NCI-H82 treated with DMSO at 0.1 percent for 48 hours (cell line): Measurements from ENCODE around the gene ATP9B.

Experiments used
- DNase-seq: peaks from one replicate; lab custom pipeline; 2025; ENCODE audit not compliant: unreplicated experiment; lab: John Stamatoyannopoulos, UW

The ATP9B gene

DNA sequence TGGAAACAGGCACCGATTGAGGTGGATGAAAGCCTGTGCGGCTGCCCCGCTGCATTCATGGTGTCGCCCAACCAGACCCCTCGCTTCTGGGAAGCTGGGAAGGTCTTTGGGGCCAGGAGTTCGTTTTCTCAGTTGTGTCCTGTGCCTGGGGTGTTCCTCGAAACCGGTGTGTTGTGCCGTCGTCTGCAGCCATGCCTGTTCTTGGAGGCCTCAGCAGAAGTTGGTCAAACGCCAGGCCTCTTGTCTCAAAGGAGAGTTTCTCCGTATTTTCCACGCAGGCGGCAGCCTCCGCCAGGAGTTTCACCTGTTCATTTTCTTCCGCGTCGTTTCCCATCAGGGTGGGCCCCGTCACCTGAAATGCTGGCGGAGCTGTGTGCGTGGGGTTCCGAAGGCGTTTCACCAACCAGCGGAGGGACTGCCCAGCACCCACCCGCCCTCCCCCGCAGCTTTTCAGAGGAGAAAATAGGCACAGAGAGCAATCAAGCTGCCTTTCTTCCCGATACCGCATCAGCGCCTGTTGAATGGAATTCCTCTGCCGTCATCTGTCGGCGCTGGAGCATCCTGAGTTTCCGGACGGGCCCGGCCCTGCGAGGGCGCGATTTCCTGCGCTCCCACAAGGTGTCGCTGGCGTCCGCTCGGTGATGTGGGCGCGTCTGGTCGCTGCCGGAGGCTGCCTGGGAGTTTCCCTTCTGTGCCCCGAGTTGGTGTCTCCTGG lies 309.5 kb downstream of the ATP9B start:
- DNase-seq = peak; percentile 10

DNA sequence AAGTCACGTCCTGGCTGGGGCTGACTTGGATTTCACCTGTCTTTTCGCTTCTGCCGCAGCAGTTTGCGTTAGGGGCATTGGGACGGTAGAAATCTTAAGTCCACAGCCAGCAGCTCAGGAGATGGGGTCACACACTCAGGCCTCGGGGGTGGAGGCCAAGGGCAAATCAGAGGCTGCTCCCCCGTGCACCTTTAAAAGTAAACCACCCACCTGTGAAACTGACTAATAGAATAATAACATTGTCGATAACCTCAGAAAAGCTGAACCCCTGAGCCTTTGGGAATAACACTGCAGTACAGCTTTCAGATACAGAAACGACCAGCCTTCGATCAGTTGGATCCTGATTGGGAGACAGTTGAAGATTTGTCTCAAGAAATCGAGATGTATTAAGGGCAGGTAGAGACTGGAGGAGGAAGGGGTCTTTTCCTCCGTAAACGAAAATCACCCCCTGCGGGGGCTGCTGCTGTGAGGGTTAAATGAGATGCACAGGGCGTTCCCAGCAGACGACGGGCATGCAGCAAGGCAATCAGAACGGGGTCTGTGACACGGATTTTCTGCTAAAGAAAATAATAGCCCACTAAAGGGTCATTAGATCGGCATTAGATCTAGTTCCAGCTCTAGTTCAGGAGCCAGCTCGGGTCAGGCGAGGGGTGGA lies 310.2 kb downstream of the ATP9B start:
- DNase-seq = no peak

DNA sequence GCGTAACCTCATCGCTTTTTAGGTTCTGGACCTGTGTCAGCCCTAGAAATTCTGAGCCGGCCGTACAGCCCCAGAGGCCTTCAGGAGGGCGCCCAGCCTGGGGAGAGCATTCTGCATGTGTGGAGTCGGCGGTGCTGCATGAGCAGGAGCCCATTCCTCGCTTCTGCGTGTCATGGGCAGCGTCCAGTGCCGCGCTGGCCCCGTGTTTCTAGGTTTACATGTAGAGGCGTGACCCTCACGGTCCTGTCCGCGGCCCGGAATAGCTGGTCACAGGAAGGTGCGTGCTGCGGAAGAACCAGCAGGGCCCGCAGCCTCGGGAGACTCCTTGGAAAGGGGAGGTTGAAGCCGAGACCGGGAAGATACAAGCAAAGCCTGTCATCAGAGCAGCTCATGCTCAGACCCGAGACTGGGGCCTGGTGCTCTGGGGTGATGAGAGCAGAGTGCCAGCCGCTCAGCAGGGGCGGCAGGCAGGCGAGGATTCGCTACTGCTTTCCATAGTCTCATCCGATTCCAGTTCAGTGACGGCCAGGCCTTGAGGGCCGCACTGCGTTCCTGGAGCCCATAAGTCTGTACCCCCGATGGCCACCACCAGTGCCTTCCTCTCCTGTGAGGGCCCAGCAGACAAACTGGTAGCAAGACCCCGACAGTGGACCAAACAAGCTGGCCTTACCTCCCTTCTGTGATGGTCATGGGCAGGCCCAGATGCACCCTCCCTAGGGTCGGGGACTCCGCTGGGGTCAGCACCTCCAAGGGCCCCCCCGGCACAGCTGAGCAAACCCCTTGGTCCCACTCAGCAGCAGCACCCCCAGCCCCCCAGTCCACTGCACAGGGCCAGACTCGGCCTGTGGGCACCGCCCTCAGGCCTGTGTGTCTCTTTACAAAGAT lies 311.0 kb downstream of the ATP9B start:
- no peak for DNase-seq

- no peak for DNase-seq
Observed at GRCh38 chr18:79380816-79381806, 311.9 kb downstream of the ATP9B start.

GRCh38 chr18:79381811-79382311 lies 312.7 kb downstream of the ATP9B start:
- DNase-seq = no peak

DNA sequence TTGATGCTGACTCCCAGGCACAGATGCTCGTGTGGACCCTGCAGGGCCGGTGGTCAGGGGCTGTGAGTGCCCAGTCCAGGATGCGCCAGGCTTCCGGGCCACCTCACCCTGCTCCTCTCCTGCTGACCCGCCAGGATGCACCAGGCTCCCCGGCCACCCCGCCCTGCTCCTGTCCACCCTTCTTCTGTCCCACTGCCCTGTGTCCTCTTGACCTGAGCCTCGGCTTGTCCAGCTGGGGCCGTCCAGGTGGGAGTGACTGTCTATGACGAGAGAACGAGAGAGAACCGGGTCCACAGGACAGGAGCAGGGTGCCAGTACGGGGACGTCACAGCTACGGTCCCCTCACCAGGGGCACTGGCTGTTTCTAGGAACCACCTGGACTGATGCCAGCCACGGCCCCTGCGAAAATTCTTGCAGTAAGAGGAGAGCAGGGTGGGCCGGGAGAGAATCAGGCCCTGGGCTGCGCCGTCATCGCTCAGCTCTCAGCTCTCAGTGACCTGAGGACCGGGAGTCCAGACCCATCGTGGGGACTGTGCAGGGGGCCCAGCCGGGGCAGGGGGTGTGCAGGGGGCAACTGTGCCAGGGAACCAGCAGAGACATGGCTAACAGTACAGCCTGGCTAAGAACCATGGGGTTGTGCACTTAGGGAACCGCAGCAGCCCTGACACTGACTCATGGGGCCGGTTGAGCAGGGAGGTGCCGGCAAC lies 313.6 kb downstream of the ATP9B start:
- DNase-seq = no peak

DNA sequence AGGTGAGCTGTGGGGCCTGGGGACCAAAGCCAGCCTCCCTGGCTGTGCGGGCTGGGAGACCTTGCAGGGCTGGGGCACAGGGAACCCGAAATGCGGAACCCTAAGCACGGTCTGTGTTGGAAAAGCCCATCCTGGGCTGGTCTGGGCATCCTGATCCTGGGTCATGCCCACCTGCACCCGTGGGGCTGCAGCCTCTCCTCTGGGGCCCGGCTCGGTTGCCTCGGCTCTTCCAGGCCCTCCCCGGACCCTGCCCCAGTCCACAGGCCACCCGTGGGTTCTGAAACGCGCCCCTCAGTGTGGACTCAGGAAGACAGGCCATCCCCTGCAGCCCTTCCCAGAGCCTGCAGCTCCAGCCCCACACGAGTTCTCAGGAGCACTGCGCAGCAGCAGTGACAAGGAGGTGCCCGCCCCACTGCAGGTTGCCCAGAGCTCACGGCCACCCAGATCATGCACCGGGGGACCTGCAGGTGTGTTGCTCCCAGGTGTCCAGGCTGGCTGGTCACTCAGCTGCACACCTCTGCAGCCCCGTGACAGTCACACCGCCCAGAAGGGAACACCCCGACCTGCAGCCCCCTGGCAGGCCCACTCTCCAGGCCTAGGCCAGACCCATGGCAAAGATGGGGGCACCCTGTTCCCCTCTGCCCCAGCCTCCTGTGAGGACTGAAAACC lies 314.3 kb downstream of the ATP9B start:
- no peak for DNase-seq

GRCh38 chr18:79384151-79384807 lies 315.1 kb downstream of the ATP9B start:
- no peak for DNase-seq

DNA sequence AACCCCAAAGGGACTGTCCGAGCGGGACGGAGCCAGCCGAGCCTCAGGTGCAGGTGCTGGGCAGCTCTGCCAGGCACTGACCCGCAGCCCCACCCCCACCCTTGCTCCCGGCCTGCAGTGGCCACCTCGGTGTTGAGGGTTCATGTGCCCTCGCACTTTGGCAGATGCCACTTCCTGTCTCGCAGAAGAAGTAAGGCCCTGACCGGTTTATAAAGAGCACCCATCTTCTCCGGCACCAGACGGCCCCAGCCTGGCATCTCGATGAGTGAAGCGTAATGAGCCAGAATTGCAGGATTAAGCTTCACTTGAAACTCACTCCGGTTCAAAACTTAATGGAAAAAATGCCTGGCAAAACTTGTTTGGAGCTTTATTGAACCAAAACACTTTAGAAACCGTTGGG lies 315.6 kb downstream of the ATP9B start:
- no peak for DNase-seq

DNA sequence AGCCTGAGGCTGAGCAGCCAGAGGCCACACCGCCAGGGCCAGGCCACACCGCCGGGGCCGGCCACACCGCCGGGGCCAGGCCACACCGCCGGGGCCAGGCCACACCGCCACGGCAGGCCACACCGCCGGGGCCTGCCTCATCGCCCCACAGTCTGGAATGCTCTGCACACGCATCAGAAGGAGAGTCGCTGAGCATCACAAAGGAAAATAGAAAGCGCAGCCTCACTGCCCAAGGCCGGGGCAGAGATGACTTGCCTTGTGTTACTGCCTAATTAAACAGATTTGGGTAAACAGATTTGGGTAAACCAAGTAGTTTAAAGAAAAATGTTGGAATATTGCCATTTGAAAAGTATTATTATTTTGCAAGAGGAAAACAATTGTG lies 316.1 kb downstream of the ATP9B start:
- no peak for DNase-seq

- DNase-seq = no peak
Observed at GRCh38 chr18:79385708-79386341, 316.6 kb downstream of the ATP9B start.

GRCh38 chr18:79386547-79386946 lies 317.4 kb downstream of the ATP9B start:
- no peak for DNase-seq

- DNase-seq = no peak
Observed at GRCh38 chr18:79387214-79387613, 318.0 kb downstream of the ATP9B start.

DNA sequence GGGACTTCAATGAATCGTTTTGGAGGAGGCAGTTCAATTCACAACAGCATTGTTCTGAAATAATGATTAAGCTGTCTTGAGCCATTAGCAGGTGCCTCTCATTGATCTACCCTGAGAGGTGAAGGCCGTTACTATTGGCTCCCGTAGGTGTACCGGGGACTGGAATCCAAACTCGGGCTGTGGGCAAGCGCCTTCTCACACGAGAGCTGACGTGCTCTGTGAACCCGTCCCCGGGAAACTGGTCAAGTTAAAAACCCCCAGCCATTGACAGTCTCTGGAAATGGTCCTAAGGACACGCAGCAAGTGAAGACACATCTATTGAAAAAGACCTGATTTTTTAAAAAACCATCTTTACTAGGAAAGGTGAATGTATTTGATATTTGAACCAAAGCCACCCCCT lies 318.4 kb downstream of the ATP9B start:
- DNase-seq = no peak

- DNase-seq = no peak
Observed at GRCh38 chr18:79388043-79388442, 318.8 kb downstream of the ATP9B start.

DNA sequence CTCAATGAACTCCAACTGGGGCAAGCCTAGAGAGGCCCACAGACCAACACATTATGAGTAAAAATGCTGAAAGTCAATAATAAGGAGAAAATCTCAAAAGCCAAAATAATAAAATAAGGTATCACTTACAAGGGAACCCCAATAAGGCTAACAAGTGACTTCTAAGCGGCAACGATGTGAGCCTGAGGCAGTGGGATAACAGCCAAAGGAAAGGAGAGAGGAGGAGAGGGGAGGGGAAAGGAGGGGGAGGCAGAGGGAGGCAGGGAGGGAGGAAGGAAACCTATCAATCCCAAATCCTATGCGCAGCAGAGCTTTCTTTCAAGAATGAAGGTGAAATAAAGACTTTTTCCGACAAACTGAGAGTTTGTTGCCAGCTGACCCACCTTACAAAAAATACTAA lies 320.5 kb downstream of the ATP9B start:
- DNase-seq = no peak

- DNase-seq = no peak
Observed at GRCh38 chr18:79392226-79392625, 323.0 kb downstream of the ATP9B start.

DNA sequence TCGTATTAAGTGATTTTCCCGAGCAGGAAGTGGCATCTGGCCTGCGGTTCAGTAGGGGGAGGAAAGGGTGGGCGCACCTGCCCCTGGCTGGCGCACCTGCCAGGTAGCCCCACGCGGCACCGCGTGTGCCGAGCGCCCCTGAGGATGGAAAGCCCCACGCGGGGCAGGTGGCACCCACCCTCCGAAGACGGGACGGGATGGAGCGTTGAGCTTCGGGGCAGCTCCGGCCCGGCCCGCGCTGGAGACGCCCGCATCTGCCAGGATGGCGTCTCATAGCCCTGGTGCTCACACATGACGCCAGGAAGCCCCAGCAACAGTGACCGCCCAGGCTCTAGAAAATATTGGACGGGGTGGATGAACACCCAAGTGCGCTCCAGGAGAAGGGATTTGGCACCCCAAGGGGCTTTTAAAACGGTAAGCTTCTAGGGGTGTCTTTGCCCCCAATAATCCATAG lies 324.0 kb downstream of the ATP9B start:
- DNase-seq = no peak
